HG03108 (cell line): ENCODE data around the gene CASP7.
"Not testable (repeated sequence)": the region's sequence is repeated elsewhere in the genome, so short reads cannot be mapped to it uniquely, and the experiment has no call there.

Experiments used
- ATAC-seq: cut with Tn5 transposase; IDR thresholded peaks from one replicate; pipeline ENCODE4 v1.9.1; 2021; ENCODE audit warnings: moderate library complexity; ENCODE audit not compliant: unreplicated experiment

CASP7 gene

DNA sequence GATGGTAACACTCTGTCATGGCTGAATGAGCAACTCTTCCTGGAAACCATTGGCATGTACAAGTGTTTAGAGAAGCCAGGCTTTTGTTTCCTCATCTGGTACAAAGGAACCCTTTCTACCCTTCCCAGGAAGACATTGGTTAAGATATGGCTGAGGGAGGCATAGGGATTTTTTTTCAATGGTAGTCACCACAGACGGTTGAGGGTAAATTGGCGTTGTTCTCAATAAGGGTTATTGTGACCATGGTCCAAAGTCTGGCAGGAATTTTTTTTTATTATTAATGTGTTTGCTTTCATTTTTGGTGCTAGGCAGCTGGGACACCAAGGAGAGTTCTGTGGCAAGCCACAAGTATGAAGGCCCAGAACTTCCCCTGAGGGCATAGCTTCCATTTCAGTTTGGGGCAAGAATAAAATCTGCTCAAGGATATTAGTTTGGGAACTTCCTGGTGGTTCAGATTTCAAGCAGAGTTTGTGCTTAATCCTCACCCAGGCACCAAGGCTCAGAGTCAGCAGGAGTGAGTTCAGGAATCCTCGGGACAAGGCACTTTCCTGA is 71.5 kb downstream of the CASP7 start, which contains the start of gene PLEKHS1:
Gene PLEKHS1, plus strand, starts transcription at position 502 of the 552 bp plus-strand sequence. CDS start 3,596 bp downstream, outside the sequence.
- ATAC-seq: no peak

- ATAC-seq: no peak
These were observed 72.8 kb downstream of the CASP7 start for GRCh38 chr10:113752553-113752952.

DNA sequence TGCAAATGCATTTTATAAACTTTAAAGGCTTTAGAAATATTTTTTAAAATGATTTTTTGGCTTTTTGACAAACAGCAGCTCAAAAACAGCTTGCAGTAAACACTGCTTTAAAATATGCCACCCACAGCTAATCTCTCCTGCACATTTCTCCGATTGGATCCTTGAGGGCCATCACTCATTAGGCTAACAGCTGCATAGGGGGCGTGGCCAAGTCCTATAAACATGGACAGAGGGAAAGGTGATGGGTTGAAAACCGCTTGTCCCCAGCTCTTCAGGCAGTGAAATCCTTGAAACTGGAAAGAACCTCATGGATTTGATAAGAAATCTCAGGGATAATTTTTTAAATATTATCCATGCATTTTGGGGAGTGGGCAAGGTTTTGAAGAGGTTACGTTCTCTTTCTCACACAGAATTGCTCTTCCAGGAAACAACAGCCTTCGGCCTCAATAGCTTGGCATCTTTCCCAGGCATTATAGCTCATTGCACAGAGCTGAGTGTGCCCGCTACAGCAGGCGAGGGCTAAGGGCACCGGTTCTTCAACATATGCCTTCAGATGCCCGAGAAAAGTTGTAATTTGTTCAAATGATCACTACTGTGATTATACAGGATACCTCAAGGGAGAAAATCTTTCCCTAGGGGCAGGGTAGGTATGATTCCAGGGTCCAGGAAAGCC is 73.4 kb downstream of the CASP7 start:
- no peak for ATAC-seq

- ATAC-seq: no peak
These were observed 74.4 kb downstream of the CASP7 start for GRCh38 chr10:113754125-113754524.

DNA sequence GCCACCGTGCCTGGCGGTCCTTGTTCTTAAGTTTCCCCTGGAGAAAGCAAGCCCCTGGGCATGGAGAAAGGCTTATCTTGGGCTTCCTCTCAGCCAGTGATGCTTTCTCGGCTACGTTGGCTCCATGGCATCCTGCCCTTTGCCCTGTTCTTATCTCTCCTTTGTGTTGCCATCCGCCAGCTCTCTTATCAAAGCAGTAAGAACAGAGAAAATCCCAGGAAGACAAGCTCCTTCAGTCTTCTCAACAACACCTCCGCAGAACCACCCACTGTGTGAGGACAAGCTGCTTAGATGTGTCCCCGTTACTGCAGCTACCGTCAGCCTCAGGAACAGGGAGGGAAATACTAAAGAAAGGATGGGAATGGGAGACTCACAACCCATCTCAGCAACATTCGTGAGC is 75.1 kb downstream of the CASP7 start:
- no peak for ATAC-seq

- no peak for ATAC-seq
These were observed 77.3 kb downstream of the CASP7 start for GRCh38 chr10:113756940-113757543.

GRCh38 chr10:113762083-113762482 is 82.4 kb downstream of the CASP7 start:
- no peak for ATAC-seq

- ATAC-seq: no peak
These were observed 84.9 kb downstream of the CASP7 start for GRCh38 chr10:113764582-113764981.

- ATAC-seq: no peak
These were observed 86.2 kb downstream of the CASP7 start for GRCh38 chr10:113765910-113766309.

- ATAC-seq: no peak
These were observed 87.5 kb downstream of the CASP7 start for GRCh38 chr10:113767222-113767621.

- ATAC-seq: no peak
These were observed 90.6 kb downstream of the CASP7 start for GRCh38 chr10:113770346-113770745.

DNA sequence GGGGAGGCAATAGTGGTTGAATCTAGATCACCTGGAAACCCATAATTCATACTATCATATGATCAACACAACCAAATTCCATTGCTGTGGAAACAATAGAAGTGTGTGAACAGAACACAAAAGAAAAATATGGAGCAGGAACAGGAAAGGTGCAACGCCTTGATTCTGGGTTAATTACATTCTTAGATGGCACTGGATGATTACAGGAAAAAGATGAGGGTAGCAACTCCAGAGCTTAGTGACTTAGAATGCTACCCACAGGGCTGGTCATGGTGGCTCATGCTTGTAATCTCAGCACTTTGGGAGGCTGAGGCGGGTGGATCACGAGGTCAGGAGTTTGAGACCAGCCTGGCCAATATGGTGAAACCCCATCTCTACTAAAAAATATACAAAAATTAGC is 91.4 kb downstream of the CASP7 start:
- not testable (repeated sequence) for ATAC-seq

GRCh38 chr10:113775686-113776294 is 96.1 kb downstream of the CASP7 start:
- no peak for ATAC-seq

- ATAC-seq: no peak
These were observed 96.8 kb downstream of the CASP7 start for GRCh38 chr10:113776553-113776952.
